IPS DF 6.9 (cell line): ENCODE results near the gene PRKAR2B.
"Not testable (repeated sequence)": the region's sequence is repeated elsewhere in the genome, so short reads cannot be mapped to it uniquely, and the experiment has no call there.

Source experiments
- DNase-seq: peaks from one replicate; pipeline ENCODE4 v3.0.0-alpha.2; 2013; ENCODE audit warnings: low read depth, low spot score
- H3K27ac ChIP-seq: one replicate; pipeline ENCODE4 v1.5.1; 2013; ENCODE audit warnings: low read length, control low read depth
- H3K27me3 ChIP-seq: 2 replicates; pipeline ENCODE4 v1.6.1; 2013; ENCODE audit warnings: mild to moderate bottlenecking, low read length; ENCODE audit not compliant: control insufficient read depth, insufficient read depth
- H3K36me3 ChIP-seq: 2 replicates; pipeline ENCODE4 v1.6.1; 2013; ENCODE audit warnings: low read length; ENCODE audit not compliant: control insufficient read depth, insufficient read depth
- H3K4me1 ChIP-seq: 2 replicates; pipeline ENCODE4 v1.6.1; 2013; ENCODE audit warnings: low read length; ENCODE audit not compliant: control insufficient read depth, insufficient read depth
- H3K4me3 ChIP-seq: 2 replicates; pipeline ENCODE4 v1.5.1; 2013; ENCODE audit warnings: mild to moderate bottlenecking, low read length
- H3K9me3 ChIP-seq: 2 replicates; pipeline ENCODE4 v1.6.1; 2013; ENCODE audit warnings: low read length, inconsistent platforms; ENCODE audit not compliant: control insufficient read depth, insufficient read depth
- WGBS: extraction: QIAGEN DNeasy Blood & Tissue Kit; methylation state at CpG from one replicate; pipeline ENCODE4 v1.1.7; 2013; ENCODE audit warnings: mixed read lengths, missing lambda C conversion rate; ENCODE audit not compliant: insufficient read length, insufficient coverage; 5-methylcytosine and 5-hydroxymethylcytosine counted together

Gene PRKAR2B

DNA sequence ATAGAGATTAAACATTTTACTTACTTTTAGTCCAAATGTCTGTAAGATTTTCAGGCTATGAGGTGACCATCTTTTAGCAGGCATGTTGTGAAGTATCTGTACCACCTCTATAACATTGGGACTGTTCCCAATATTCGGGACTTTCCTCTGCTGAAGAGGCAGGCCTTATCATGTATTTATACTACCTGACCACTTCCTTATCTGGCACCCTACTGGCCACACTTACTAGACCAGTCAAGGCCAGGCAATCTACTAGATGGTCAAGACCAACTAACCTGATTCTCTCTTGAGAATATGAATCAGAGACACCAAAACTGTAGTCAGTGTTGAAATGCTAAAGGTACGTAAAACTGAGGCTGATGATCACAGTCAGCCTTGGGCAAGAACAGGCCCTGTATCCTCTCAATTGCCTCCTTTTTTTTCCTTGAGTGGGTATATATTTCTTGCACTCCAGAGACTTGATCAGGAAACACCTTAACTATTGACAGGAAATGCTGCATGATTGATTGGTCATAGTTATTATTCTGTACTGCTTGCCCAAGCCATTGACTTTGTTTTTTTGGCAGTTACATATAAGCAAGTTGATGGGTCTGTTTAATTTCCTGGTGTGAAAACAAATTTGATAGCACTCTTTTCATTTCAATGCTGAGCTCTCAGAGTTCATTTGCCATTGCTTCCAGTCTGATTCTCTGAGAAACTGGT lies 5.2 kb upstream of the PRKAR2B start:
- Histone ChIP-seq H3K9me3 (no peaks in the 10 kb centered on the region), H3K4me1 (no peaks in the 10 kb centered on the region), H3K4me3 (no peak overlapping the region), H3K36me3 (no peaks in the 10 kb centered on the region), H3K27me3 (no peaks in the 10 kb centered on the region), H3K27ac (no peak overlapping the region)
- no CpG with 5 or more reads among the region's 2 CpGs for WGBS
- no peak for DNase-seq

DNA sequence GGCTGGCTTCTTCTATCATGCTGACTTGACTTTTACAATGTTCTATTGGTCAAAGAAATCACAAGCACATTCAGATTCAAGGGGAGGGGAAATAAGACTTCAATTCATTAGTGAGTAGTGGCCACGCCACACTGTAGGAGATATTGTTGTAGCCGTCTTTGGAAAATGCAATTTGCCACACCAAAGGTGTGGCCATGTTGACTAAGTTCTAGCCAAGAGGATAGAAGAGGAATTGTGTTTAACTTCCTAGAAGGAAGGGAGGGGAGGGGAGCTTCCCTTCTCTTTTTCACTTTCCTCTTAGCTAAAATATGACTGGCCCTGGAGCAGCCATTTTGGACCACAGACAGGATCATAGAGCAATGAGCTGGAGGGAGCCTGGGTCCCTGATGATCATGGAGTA lies 3.4 kb upstream of the PRKAR2B start:
- no peaks in the 10 kb centered on the region for H3K4me1 ChIP-seq
- no peaks in the 10 kb centered on the region for H3K36me3 ChIP-seq
- no peaks in the 10 kb centered on the region for H3K27me3 ChIP-seq
- no peak overlapping the region for H3K27ac ChIP-seq
- no peaks in the 10 kb centered on the region for H3K9me3 ChIP-seq
- DNase-seq: no peak
- H3K4me3 ChIP-seq: no peak overlapping the region
- WGBS: no CpG with 5 or more reads among the region's 2 CpGs

DNA sequence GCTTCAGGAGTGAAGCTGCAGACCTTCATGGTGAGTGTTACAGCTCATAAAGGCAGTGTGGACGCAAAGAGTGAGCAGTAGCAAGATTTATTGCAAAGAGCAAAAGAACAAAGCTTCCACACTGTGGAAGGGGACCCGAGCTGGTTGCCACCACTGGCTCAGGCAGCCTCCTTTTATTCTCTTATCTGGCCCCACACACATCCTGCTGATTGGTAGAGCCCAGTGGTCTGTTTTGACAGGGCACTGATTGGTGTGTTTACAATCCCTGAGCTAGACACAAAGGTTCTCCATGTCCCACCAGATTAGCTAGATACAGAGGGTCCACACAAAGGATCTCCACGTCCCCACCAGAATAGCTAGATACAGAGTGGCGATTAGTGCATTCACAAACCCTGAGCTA lies 2.7 kb upstream of the PRKAR2B start:
- H3K27me3 ChIP-seq, H3K27ac ChIP-seq, H3K4me3 ChIP-seq, H3K9me3 ChIP-seq, H3K36me3 ChIP-seq, H3K4me1 ChIP-seq, DNase-seq: not testable (repeated sequence)
- WGBS: no CpG with 5 or more reads among the region's 4 CpGs

DNA sequence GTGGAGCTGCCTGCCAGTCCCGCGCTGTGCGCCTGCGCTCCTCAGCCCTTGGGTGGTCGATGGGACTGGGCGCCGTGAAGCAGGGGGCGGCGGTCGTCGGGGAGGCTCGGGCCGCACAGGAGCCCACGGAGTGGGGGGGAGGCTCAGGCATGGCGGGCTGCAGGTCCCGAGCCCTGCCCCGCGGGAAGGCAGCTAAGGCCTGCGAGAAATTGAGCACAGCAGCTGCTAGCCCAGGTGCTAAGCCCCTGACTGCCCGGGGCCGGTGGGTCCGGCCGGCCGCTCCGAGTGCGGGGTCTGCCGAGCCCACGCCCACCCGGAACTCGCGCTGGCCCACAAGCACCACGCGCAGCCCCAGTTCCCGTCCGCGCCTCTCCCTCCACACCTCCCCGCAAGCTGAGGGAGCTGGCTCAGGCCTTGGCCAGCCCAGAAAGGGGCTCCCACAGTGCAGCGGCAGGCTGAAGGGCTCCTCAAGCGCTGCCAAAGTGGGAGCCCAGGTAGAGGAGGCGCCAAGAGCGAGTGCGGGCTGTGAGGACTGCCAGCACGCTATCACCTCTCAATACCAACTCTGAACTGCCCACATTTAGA lies 2.1 kb upstream of the PRKAR2B start:
- H3K9me3 ChIP-seq, H3K27ac ChIP-seq, H3K4me3 ChIP-seq, H3K4me1 ChIP-seq, H3K27me3 ChIP-seq, H3K36me3 ChIP-seq, DNase-seq: not testable (repeated sequence)
- no CpG with 5 or more reads among the region's 43 CpGs for WGBS

DNA sequence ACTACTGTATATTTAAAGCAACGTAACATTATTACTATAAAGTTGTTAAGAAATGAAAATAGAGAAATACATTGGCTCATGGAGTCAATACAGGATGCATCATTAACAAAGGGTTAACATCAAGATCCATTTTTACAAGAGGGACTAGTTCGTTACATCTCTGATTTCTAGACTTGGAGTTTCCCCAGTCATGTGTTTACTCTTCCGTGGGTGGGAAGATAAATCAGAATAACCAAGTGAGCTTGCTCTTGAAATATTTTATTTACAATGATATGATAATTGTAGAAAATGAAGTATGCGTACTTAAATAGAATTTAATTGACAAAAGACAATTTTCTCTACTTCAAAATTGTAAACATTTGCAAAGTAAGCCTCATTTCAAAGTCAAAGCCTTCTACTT lies 1.0 kb upstream of the PRKAR2B start:
- H3K27ac ChIP-seq: no peak overlapping the region
- H3K4me3 ChIP-seq: no peak overlapping the region
- no peak for DNase-seq

DNA sequence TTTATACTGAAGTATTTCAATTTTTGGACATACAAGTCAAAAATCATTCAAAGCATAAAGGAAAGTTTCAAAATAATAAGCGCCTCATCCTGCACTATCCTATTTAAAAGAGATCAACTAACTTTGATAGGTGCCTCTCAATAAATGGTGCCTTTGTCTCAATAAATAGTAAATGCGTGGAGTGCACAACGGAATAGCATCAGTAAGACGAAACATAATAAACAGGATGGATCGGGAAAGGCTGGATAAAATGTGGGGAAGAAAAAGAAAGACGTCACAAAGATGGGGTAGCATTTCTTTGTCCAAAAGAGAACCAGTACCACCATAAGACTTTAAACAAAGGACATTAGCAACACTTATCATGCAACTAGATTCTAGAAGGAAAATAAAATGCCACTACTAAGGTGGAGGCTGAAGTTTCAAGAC lies 571 bp upstream of the PRKAR2B start:
- no CpG with 5 or more reads among the region's 6 CpGs for WGBS
- H3K27ac ChIP-seq: no peak overlapping the region

More for the DNA sequence above, 1.0 kb upstream of the PRKAR2B start:
- WGBS: no CpG with 5 or more reads among the region's 4 CpGs
- Histone ChIP-seq H3K36me3 (no peaks in the 10 kb centered on the region), H3K4me1 (peaks cover 1% of the 10 kb centered on the region; the same call in 1 of the 2 replicates), H3K27me3 (no peaks in the 10 kb centered on the region), H3K9me3 (no peaks in the 10 kb centered on the region)

DNA sequence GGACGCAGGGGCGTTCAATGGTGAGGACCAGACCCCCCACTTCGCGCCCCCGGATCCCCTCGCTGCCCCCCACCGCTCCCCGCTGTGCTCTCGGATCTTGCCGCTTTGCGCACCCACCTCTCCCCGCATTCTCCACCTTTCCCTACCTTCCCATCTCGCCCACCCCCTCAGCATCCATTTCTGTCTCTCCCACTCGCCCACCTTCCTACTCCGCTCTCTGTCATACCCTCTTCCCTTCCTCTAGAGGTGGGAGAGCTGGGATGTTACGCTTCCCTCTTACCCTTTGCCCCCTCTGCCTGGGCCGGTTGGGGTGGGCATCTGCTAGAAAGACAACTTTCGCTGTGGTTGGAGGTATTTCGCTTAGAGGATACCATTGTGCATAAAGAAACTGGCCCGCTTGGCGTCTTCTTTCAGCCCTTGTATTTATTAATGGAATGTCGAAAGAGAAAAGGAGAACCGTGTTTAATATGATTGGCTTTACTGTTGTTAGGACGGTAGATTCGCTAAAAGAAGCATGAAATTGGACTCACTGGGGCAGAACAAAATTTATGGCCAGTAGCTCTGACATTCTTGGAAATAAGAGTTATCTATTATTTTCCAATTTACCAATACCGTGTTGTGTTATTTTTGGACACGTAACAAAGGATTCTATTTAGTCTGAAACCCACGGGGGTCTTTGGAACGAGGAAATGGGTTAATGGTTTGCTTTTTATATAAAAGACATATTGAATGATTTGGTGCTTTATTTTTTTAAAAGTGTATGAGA lies 873 bp downstream of the PRKAR2B start:
- H3K9me3 ChIP-seq: no peaks in the 10 kb centered on the region
- peak overlapping the region; percentile 64; the same call in 1 of the 2 replicates for H3K4me3 ChIP-seq
- no peak for DNase-seq
- H3K27ac ChIP-seq: no peak overlapping the region
- no peaks in the 10 kb centered on the region for H3K36me3 ChIP-seq
- WGBS: no CpG with 5 or more reads among the region's 29 CpGs
- peaks cover 1% of the 10 kb centered on the region; the same call in 1 of the 2 replicates for H3K4me1 ChIP-seq
- no peaks in the 10 kb centered on the region for H3K27me3 ChIP-seq

More for the DNA sequence above, 571 bp upstream of the PRKAR2B start:
- no peaks in the 10 kb centered on the region for H3K27me3 ChIP-seq
- H3K9me3 ChIP-seq: no peaks in the 10 kb centered on the region
- peaks cover 1% of the 10 kb centered on the region; the same call in 1 of the 2 replicates for H3K4me1 ChIP-seq
- no peak for DNase-seq
- no peaks in the 10 kb centered on the region for H3K36me3 ChIP-seq
- H3K4me3 ChIP-seq: peak overlapping the region; percentile 64; the same call in 1 of the 2 replicates

DNA sequence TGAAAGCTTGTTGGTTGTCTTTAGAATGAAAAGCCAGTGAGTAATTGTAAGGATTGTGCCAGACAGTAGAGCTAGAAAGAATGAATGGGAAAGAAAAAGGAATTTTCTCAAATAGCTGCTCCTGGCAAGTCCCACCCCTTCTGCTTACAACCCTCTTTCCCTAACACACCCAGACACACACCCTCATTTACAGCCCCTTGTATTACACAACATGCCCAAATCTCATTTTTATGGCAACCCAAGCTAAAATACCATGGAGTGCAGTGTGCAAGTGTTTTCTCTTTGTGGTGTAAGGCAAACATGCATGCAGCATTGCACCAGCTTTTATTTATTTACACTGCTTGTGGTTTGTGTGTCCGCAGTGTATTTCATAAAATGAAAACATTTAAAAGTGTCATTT lies 1.5 kb downstream of the PRKAR2B start:
- Histone ChIP-seq H3K9me3 (no peaks in the 10 kb centered on the region), H3K36me3 (no peaks in the 10 kb centered on the region), H3K4me3 (no peak overlapping the region; the same call in 1 of the 2 replicates), H3K27me3 (no peaks in the 10 kb centered on the region), H3K27ac (no peak overlapping the region), H3K4me1 (peaks cover 1% of the 10 kb centered on the region; the same call in 1 of the 2 replicates)
- no CpG with 5 or more reads among the region's 1 CpG for WGBS
- no peak for DNase-seq

DNA sequence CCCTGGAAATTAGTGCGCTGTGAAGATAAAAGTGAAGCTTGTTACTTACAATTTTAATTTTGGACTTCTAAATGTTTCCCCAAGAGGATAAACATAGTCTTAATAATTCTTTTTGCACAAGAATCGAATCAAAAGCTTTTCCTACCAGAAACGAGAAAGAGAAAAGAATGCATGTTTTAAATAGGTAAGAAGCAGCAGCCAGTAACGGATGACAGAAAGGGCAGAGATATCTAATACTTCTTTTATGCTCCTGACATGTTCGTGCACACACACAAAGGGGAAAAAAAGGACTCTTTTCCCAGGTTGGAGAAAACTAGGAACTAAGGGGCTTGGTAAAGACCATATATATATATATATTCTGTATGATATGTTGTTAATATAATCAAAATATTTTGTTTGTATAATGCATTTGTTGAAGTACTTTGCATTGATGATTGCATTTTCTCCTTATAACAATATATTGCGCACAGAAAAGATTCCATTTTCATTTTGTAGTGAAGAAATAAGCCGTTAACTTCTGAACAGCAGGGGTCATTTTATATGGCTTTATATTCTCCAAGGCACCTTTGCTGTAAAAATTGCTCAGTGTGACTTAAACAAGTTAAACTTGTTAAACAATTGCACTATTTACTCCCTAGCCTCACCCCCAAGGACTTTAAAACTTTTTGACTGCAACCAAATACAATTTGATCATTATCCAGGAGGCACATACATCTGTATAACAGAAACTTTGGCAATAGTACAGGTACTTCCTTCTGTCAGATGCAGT lies 2.2 kb downstream of the PRKAR2B start:
- no peak for DNase-seq
- Histone ChIP-seq H3K27ac (no peak overlapping the region), H3K9me3 (no peaks in the 10 kb centered on the region), H3K36me3 (no peaks in the 10 kb centered on the region), H3K4me3 (no peak overlapping the region), H3K4me1 (peaks cover 1% of the 10 kb centered on the region; the same call in 1 of the 2 replicates), H3K27me3 (no peaks in the 10 kb centered on the region)
- WGBS: no CpG with 5 or more reads among the region's 7 CpGs
